Caco-2 (cell line): ENCODE data around the gene RNF114. TPM values are rescaled to one million over a fixed set of nuclear protein-coding genes. Genes with fewer than 3 reads are reported as not detected.
"Not testable (repeated sequence)": the region's sequence is repeated elsewhere in the genome, so short reads cannot be mapped to it uniquely, and the experiment has no call there.

Experiments
- BruUV-seq: library from RNA; stranded (reverse); fragments of 400-500 nt; replicated peaks from 2 replicates; lab custom pipeline; 2021; lab: Mats Ljungman, UMichigan
- CTCF ChIA-PET: fragments of 300-600 bp; sonication (Branson Sonifier 250); formaldehyde crosslinking; loops from one replicate; lab custom pipeline; 2022; ENCODE audit warnings: antibody characterized with exemption; lab: Charles Lee
- POLR2A ChIA-PET: fragments of 300-600 bp; sonication (Branson Sonifier 250); formaldehyde crosslinking; loops from one replicate; lab custom pipeline; 2022; ENCODE audit warnings: antibody characterized with exemption; lab: Charles Lee
- DNase-seq, 2 experiments: peaks; one replicate each; pipeline versions ENCODE4 v3.0.0 to v3.0.0-alpha.2; 2020 to 2022
- H3K27me3 ChIP-seq: replicated peaks from 2 replicates; pipeline ENCODE4 v1.6.0; 2011; ENCODE audit warnings: low read length; ENCODE audit not compliant: control insufficient read depth, insufficient read depth
- H3K36me3 ChIP-seq: 2 replicates; pipeline ENCODE4 v1.5.1; 2011; ENCODE audit warnings: low read length; ENCODE audit not compliant: control insufficient read depth, insufficient read depth
- H3K4me1 ChIP-seq: fragments of 250-450 bp; sonication (Bioruptor Pico); 2 replicates; pipeline ENCODE4 v1.5.1; 2020; ENCODE audit warnings: mild to moderate bottlenecking
- H3K4me3 ChIP-seq: 2 replicates; pipeline ENCODE4 v1.5.1; 2011; ENCODE audit warnings: low read depth, mild to moderate bottlenecking, control low read depth, low read length
- H3K9me3 ChIP-seq: fragments of 250-450 bp; sonication (Bioruptor Pico); 2 replicates; pipeline ENCODE4 v1.5.1; 2020; ENCODE audit warnings: mild to moderate bottlenecking, moderate library complexity
- H3K27ac Mint-ChIP-seq: one replicate; pipeline ENCODE4 v1.8.0; 2022; ENCODE audit warnings: mixed read lengths; ENCODE audit not compliant: unreplicated experiment
- H3K27me3 Mint-ChIP-seq: one replicate; pipeline ENCODE4 v1.8.0; 2022; ENCODE audit warnings: mixed read lengths; ENCODE audit not compliant: insufficient read depth, unreplicated experiment
- H3K36me3 Mint-ChIP-seq: one replicate; pipeline ENCODE4 v1.8.0; 2022; ENCODE audit warnings: mild to moderate bottlenecking, mixed read lengths; ENCODE audit not compliant: insufficient read depth, unreplicated experiment
- H3K4me1 Mint-ChIP-seq: one replicate; pipeline ENCODE4 v1.8.0; 2022; ENCODE audit warnings: low read depth, mixed read lengths; ENCODE audit not compliant: unreplicated experiment
- H3K4me3 Mint-ChIP-seq: one replicate; pipeline ENCODE4 v1.8.0; 2022; ENCODE audit warnings: mild to moderate bottlenecking, moderate library complexity, mixed read lengths; ENCODE audit not compliant: unreplicated experiment
- H3K9me3 Mint-ChIP-seq: one replicate; pipeline ENCODE4 v1.8.0; 2022; ENCODE audit warnings: mixed read lengths; ENCODE audit not compliant: unreplicated experiment
- intact Hi-C: fragments of 100-400 bp; cut with micrococcal nuclease; formaldehyde crosslinking; loops from one replicate; pipeline ENCODE4 v1.10.0; 2022; ENCODE audit not compliant: unreplicated experiment
- total RNA-seq: library from RNA; stranded (reverse); gene quantifications from 2 replicates; pipeline ENCODE4 v1.2.3, GENCODE V29; 2022
- TF ChIP-seq, protein P1 (sequence below), 2 experiments: fragments of 200-600 bp in 1 of 2; IDR thresholded peaks; 1 replicate in 1 of 2; 2 replicates in 1 of 2; pipeline versions ENCODE4 v1.5.1 to v1.8.0; 2011 to 2022; ENCODE audit warnings: antibody characterized with exemption in 1 of 2, control low read depth in 1 of 2, inconsistent platforms in 1 of 2, low read depth in 1 of 2, low read length in 1 of 2, mild to moderate bottlenecking in 1 of 2, moderate library complexity in 1 of 2; ENCODE audit not compliant: insufficient read depth in 1 of 2, severe bottlenecking in 1 of 2, unreplicated experiment in 1 of 2

RNF114 gene
- total RNA-seq, 1 experiment from 2014 or later, result 154 TPM

DNA sequence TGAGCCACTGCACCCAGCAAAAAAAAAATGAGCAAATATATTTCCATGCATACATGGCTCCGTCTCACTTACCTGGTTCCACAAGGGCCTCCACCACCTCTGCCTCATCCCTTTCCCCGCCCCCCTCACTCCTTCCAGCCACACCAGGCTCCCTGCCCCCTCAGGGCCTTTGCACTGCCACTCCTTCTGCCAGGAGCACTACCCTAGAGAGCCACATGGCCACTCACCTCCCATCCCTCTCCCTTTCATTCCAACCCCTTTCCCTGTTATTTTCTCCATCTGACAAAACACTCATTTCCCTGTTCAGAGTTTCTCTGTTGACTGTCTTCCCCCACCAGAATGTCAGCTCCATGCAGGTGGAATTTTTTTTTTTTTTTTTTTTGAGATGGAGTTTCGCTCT, 59.4 kb downstream of the RNF114 start:
- POLR2A ChIA-PET, result no interaction called here
- TF ChIP-seq, protein P1, sequence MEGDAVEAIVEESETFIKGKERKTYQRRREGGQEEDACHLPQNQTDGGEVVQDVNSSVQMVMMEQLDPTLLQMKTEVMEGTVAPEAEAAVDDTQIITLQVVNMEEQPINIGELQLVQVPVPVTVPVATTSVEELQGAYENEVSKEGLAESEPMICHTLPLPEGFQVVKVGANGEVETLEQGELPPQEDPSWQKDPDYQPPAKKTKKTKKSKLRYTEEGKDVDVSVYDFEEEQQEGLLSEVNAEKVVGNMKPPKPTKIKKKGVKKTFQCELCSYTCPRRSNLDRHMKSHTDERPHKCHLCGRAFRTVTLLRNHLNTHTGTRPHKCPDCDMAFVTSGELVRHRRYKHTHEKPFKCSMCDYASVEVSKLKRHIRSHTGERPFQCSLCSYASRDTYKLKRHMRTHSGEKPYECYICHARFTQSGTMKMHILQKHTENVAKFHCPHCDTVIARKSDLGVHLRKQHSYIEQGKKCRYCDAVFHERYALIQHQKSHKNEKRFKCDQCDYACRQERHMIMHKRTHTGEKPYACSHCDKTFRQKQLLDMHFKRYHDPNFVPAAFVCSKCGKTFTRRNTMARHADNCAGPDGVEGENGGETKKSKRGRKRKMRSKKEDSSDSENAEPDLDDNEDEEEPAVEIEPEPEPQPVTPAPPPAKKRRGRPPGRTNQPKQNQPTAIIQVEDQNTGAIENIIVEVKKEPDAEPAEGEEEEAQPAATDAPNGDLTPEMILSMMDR (IDR thresholded peaks at IDR 0.05; ENCODE audit: insufficient read depth in 1 of 2, low read depth in 1 of 2, low read length in 1 of 2, severe bottlenecking in 1 of 2, unreplicated experiment in 1 of 2), result no peak
- DNase-seq, result no peak

DNA sequence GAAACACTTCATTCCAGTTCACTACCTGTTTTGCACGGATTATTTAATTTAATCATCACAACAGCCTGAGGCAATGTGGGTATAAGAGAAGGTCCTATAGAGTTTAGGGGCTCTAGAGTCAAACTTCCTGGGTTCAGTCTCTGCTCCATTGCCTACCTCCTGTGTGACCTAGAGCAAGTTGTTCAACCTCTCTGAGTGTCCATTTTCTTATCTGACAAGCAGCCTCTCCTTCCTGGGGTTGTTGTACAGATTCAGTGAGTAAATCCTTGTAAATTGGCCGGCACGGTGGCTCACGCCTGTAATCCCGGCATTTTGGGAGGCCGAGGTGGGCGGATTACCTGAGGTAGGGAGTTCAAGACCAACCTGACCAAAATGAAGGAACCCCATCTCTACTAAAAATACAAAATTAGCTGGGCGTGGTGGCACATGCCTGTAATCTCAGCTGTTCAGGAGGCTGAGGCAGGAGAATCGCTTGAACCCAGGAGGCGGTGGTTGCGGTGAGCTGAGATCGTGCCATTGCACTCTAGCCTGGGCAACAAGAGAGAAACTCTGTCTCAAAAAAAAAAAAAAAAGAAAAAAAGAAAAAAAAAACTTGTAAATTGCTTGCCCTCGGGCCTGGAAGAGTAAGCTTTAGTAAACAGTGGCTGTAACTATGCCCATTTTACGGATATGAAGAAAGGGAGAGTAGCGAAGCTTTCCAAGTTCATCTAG, 62.4 kb downstream of the RNF114 start:
- ChIA-PET POLR2A (interaction anchor here (0.6 to 0.7 kb wide), 2 partner anchors 140 to 224 kb away, joined by 3 to 9 read pairs; no protein-coding TSS in a partner anchor), CTCF (interaction anchor here (1.0 to 2.1 kb wide), 4 partner anchors 19 to 171 kb away, joined by 4 to 7 read pairs (median 6); no protein-coding TSS in a partner anchor)
- H3K4me3 Mint-ChIP-seq, DNase-seq, H3K4me3 ChIP-seq, BruUV-seq, H3K36me3 ChIP-seq, H3K27ac Mint-ChIP-seq, H3K9me3 Mint-ChIP-seq, H3K27me3 Mint-ChIP-seq, H3K27me3 ChIP-seq, H3K9me3 ChIP-seq: not testable (repeated sequence)
- intact Hi-C loops, result loop anchor here (2.0 kb wide), 1 partner anchor 14 kb away; no protein-coding TSS in a partner anchor
- peaks cover 20% of the 10 kb centered on the region for H3K4me1 ChIP-seq
- Mint-ChIP-seq H3K36me3 (peaks cover 10% of the 10 kb centered on the region), H3K4me1 (peaks cover 18% of the 10 kb centered on the region)

More for the DNA sequence above, 59.4 kb downstream of the RNF114 start:
- Mint-ChIP-seq H3K27me3 (no peaks in the 10 kb centered on the region), H3K4me1 (peaks cover 12% of the 10 kb centered on the region), H3K4me3 (no peak overlapping the region), H3K36me3 (peaks cover 10% of the 10 kb centered on the region), H3K27ac (no peak overlapping the region), H3K9me3 (no peaks in the 10 kb centered on the region)
- Histone ChIP-seq H3K4me1 (peaks cover 17% of the 10 kb centered on the region), H3K9me3 (no peaks in the 10 kb centered on the region), H3K27me3 (no peaks in the 10 kb centered on the region), H3K4me3 (no peak overlapping the region), H3K36me3 (no peaks in the 10 kb centered on the region)
- BruUV-seq, result no TSS peak
- CTCF ChIA-PET, result no interaction called here
- intact Hi-C loops, result no loop called here

DNA sequence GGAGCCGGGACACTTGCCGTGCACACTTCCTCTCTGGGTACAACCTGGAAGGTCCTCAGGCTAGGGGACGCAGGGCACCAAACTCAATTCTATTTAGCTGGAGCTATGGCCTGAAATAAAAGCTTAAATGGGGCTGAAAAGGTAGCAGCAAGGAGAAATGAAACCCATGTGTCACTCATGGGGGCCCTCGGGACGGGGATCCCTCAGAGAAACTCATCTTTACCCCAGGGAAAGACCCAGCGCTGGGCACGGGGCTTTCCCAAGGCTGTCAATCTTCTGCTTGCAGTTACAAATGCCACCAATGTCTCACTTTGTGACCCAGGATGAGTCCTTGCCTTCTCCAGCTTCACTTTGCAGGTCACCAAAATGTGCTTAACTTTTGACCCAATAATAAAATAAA, 63.1 kb downstream of the RNF114 start:
- H3K4me1 Mint-ChIP-seq, result peaks cover 18% of the 10 kb centered on the region
- no peak overlapping the region for H3K27ac Mint-ChIP-seq
- POLR2A ChIA-PET, result interaction anchor here (0.7 kb wide), 1 partner anchor 139 kb away, joined by 3 read pairs; no protein-coding TSS in a partner anchor
- H3K4me3 ChIP-seq, result no peak overlapping the region
- no peaks in the 10 kb centered on the region for H3K9me3 ChIP-seq
- no peak for DNase-seq
- no peak overlapping the region for H3K4me3 Mint-ChIP-seq
- no peaks in the 10 kb centered on the region for H3K9me3 Mint-ChIP-seq
- H3K36me3 ChIP-seq, result no peaks in the 10 kb centered on the region
- peaks cover 10% of the 10 kb centered on the region for H3K36me3 Mint-ChIP-seq
- no peaks in the 10 kb centered on the region for H3K27me3 Mint-ChIP-seq
- BruUV-seq, result no TSS peak
- CTCF ChIA-PET, result interaction anchor here (1.0 to 1.1 kb wide), 2 partner anchors 20 to 170 kb away, joined by 4 to 6 read pairs; no protein-coding TSS in a partner anchor
- intact Hi-C loops, result loop anchor here (2.0 kb wide), 1 partner anchor 13 kb away; no protein-coding TSS in a partner anchor
- H3K27me3 ChIP-seq, result no peaks in the 10 kb centered on the region
- TF ChIP-seq, protein P1 (IDR thresholded peaks at IDR 0.05; ENCODE audit: insufficient read depth in 1 of 2, low read depth in 1 of 2, low read length in 1 of 2, severe bottlenecking in 1 of 2, unreplicated experiment in 1 of 2), result no peak
- peaks cover 20% of the 10 kb centered on the region for H3K4me1 ChIP-seq

DNA sequence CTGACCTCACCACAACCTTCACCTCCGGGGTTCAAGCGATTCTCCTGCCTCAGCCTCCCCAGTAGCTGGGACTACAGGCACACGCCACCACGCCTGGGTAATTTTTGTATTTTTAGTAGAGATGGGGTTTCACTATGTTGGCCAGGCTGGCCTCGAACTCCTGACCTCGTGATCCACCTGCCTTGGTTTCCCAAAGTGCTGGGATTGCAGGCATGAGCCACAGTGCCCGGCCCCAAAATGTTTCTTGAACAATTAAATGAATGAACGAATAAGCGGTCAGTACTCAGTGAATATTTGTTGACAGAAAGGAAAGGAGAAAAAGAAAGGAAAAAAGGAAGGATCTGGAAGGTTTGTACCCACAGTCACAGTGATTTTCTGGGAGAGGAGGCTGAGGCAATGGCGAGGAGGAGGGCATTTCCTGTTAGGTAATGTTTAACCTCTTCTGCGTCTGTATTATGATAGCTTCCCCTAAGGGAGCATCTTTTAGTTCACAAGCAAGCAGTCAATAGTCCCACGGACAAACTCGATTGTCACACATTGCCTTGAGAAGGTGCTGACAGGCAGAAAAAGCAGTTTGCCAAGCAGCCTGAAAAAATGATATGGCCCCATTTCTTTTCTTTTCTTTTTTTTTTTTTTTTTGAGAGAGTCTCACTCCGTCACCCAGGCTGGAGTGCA, 64.5 kb downstream of the RNF114 start:
- DNase-seq, H3K27me3 Mint-ChIP-seq, H3K27me3 ChIP-seq, H3K36me3 Mint-ChIP-seq, H3K9me3 Mint-ChIP-seq, intact Hi-C loops, H3K4me3 ChIP-seq, H3K4me3 Mint-ChIP-seq, BruUV-seq, H3K27ac Mint-ChIP-seq, H3K36me3 ChIP-seq, H3K9me3 ChIP-seq: not testable (repeated sequence)
- peaks cover 18% of the 10 kb centered on the region for H3K4me1 Mint-ChIP-seq
- ChIA-PET POLR2A (interaction anchor here (0.6 to 0.7 kb wide), 2 partner anchors 10 to 502 kb away, joined by 3 to 8 read pairs; no protein-coding TSS in a partner anchor), CTCF (interaction anchor here (0.7 kb wide), 2 partner anchors 71 to 114 kb away, joined by 4 read pairs; no protein-coding TSS in a partner anchor)
- peaks cover 20% of the 10 kb centered on the region for H3K4me1 ChIP-seq
